Stimulated activated CD4-positive, alpha-beta T cell treated with anti-CD3 and anti-CD28 coated beads, TNF-alpha, amount 100 ng/mL, for 4 hours (primary cell): Measurements from ENCODE around the gene ZNF664.

ENCODE experiments used
- DNase-seq, 3 experiments: peaks; one replicate each; pipeline ENCODE4 v3.0.0-alpha.2; 2020; ENCODE audit warnings: low read depth in 3 of 3

Gene ZNF664

GRCh38 chr12:124009781-124010180 is 36.8 kb downstream of the ZNF664 start:
- no peak for DNase-seq

GRCh38 chr12:124010687-124011086 is 37.7 kb downstream of the ZNF664 start:
- DNase-seq = no peak

- DNase-seq = no peak
These were observed 38.6 kb downstream of the ZNF664 start for GRCh38 chr12:124011435-124012115.

GRCh38 chr12:124013073-124013472 is 40.1 kb downstream of the ZNF664 start:
- no peak for DNase-seq

GRCh38 chr12:124015494-124016461 is 42.8 kb downstream of the ZNF664 start:
- DNase-seq = no peak

GRCh38 chr12:124017064-124017463 is 44.0 kb downstream of the ZNF664 start:
- DNase-seq = no peak

- no peak for DNase-seq
These were observed 45.5 kb downstream of the ZNF664 start for GRCh38 chr12:124018539-124018938.

GRCh38 chr12:124019115-124019514 is 46.1 kb downstream of the ZNF664 start:
- DNase-seq = no peak

GRCh38 chr12:124020514-124020949 is 47.5 kb downstream of the ZNF664 start:
- DNase-seq = no peak

GRCh38 chr12:124021007-124021406 is 48.0 kb downstream of the ZNF664 start:
- DNase-seq = no peak

- DNase-seq = no peak
These were observed 49.1 kb downstream of the ZNF664 start for GRCh38 chr12:124022161-124022560.

- DNase-seq = no peak
These were observed 51.3 kb downstream of the ZNF664 start for GRCh38 chr12:124024263-124024678.

GRCh38 chr12:124024776-124025175 is 51.8 kb downstream of the ZNF664 start:
- no peak for DNase-seq

GRCh38 chr12:124025661-124026060 is 52.6 kb downstream of the ZNF664 start:
- DNase-seq = no peak

- DNase-seq = no peak
These were observed 54.0 kb downstream of the ZNF664 start for GRCh38 chr12:124026755-124027745.

- no peak for DNase-seq
These were observed 54.9 kb downstream of the ZNF664 start for GRCh38 chr12:124027753-124028554.

- no peak for DNase-seq
These were observed 55.5 kb downstream of the ZNF664 start for GRCh38 chr12:124028555-124028925.

GRCh38 chr12:124030008-124030407 is 57.0 kb downstream of the ZNF664 start:
- no peak for DNase-seq

- DNase-seq = no peak
These were observed 57.5 kb downstream of the ZNF664 start for GRCh38 chr12:124030510-124030909.

GRCh38 chr12:124031058-124031457 is 58.0 kb downstream of the ZNF664 start:
- DNase-seq = no peak
